ENCODE results near the gene CA10. TPM values are rescaled to one million over a fixed set of nuclear protein-coding genes. Genes with fewer than 3 reads are reported as not detected.

CA10 gene
- not detected for total RNA-seq

- Mint-ChIP-seq H3K9me3 (peaks cover 6% of the 10 kb centered on the region), H3K4me3 (no peak within 1 kb of the TSS), H3K4me1 (peaks cover 5% of the 10 kb centered on the region), H3K27ac (no peak within 1 kb of the TSS), H3K36me3 (ENCODE audit: low read depth) (no peaks in the 10 kb centered on the region), H3K27me3 (peaks cover 43% of the 10 kb centered on the region)
- DNase-seq, result no peak
- CTCF ChIA-PET, result no interaction called here
- POLR2A ChIA-PET, result no interaction called here
These were observed at the start of gene CA10 for GRCh38 chr17:52158450-52159042. CA10 (minus strand) TSS chr17:52158714.

GRCh38 chr17:52207796-52208195 is 49.3 kb upstream of the CA10 start:
- ChIA-PET POLR2A (no interaction called here), CTCF (no interaction called here)
- H3K4me3 Mint-ChIP-seq, result no peak overlapping the region
- no peaks in the 10 kb centered on the region for H3K27me3 Mint-ChIP-seq
- no peak overlapping the region for H3K27ac Mint-ChIP-seq
- no peaks in the 10 kb centered on the region for H3K36me3 Mint-ChIP-seq (ENCODE audit: low read depth)
- H3K4me1 Mint-ChIP-seq, result no peaks in the 10 kb centered on the region
- DNase-seq, result no peak
- H3K9me3 Mint-ChIP-seq, result no peaks in the 10 kb centered on the region

- ChIA-PET CTCF (no interaction called here), POLR2A (no interaction called here)
- H3K4me3 Mint-ChIP-seq, result no peak overlapping the region
- H3K27ac Mint-ChIP-seq, result no peak overlapping the region
- H3K36me3 Mint-ChIP-seq (ENCODE audit: low read depth), result no peaks in the 10 kb centered on the region
- no peaks in the 10 kb centered on the region for H3K9me3 Mint-ChIP-seq
- no peaks in the 10 kb centered on the region for H3K27me3 Mint-ChIP-seq
- DNase-seq, result no peak
- H3K4me1 Mint-ChIP-seq, result no peaks in the 10 kb centered on the region
These were observed 44.1 kb upstream of the CA10 start for GRCh38 chr17:52202520-52203080.

DNA sequence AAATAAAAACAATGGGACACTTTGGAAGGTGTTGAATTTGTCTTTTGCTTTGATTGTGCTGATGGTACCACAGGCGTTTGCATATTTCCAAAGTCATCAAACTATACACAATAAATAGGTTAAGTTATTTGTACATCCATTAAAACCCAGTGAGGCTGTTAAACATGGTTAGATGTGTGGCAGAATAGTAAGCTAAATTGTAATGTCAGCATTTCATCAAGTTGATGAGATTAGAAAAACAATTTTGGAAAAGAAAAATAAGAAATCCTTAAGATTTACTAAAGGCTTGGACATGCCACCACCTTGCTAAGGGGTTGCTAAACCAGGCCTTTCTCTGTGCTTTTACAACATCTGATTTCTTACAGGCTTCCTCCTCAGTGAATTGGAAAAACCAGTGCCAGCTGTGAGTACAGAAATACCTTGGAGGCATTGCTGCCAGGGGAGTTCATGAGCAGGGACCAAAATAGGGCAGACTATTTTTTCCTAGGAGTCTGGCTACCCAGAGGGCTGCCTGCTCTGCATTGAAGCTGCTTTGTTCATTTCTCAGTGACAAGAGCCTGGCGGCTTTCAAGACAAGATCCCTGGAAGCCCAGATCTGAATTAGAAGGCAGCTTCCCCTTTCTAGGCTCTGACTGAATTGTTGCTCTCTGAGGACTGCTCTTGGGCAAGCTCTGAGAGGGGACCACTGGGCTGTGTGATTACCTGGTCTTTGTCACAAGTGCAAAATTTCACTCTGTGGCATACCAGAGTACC is 43.4 kb upstream of the CA10 start:
- Mint-ChIP-seq H3K36me3 (ENCODE audit: low read depth) (no peaks in the 10 kb centered on the region), H3K27ac (no peak overlapping the region), H3K27me3 (no peaks in the 10 kb centered on the region), H3K4me1 (no peaks in the 10 kb centered on the region), H3K4me3 (no peak overlapping the region), H3K9me3 (no peaks in the 10 kb centered on the region)
- POLR2A ChIA-PET, result no interaction called here
- CTCF ChIA-PET, result no interaction called here
- no peak for DNase-seq

DNA sequence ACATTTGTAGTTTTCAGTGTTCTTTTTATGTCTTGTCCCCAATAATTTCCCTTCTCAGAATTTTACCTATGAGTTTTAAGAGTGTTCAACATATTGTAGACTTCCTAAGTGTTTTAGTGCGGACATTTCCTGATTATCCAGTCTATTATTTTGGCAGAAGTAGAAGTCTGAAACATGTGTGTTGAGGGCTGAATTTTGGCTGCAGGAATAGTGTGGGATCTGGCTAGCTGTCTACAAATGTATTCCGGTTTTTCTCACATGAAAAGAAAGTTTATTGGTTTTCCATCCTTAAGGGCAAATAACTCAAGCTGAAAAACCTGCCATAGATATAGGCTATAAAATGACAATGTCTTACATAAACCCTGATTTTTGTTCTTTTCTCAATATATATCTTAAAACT is 33.0 kb upstream of the CA10 start:
- POLR2A ChIA-PET, result no interaction called here
- CTCF ChIA-PET, result no interaction called here
- DNase-seq, result no peak
- H3K4me1 Mint-ChIP-seq, result no peaks in the 10 kb centered on the region
- H3K36me3 Mint-ChIP-seq (ENCODE audit: low read depth), result no peaks in the 10 kb centered on the region
- no peaks in the 10 kb centered on the region for H3K27me3 Mint-ChIP-seq
- no peak overlapping the region for H3K4me3 Mint-ChIP-seq
- no peak overlapping the region for H3K27ac Mint-ChIP-seq
- H3K9me3 Mint-ChIP-seq, result no peaks in the 10 kb centered on the region

- H3K36me3 Mint-ChIP-seq (ENCODE audit: low read depth), result no peaks in the 10 kb centered on the region
- ChIA-PET POLR2A (no interaction called here), CTCF (no interaction called here)
- no peak overlapping the region for H3K4me3 Mint-ChIP-seq
- H3K9me3 Mint-ChIP-seq, result peaks cover 3% of the 10 kb centered on the region
- DNase-seq, result no peak
- H3K4me1 Mint-ChIP-seq, result no peaks in the 10 kb centered on the region
- peaks cover 2% of the 10 kb centered on the region for H3K27me3 Mint-ChIP-seq
- no peak overlapping the region for H3K27ac Mint-ChIP-seq
These were observed 23.3 kb upstream of the CA10 start for GRCh38 chr17:52181782-52182181.

DNA sequence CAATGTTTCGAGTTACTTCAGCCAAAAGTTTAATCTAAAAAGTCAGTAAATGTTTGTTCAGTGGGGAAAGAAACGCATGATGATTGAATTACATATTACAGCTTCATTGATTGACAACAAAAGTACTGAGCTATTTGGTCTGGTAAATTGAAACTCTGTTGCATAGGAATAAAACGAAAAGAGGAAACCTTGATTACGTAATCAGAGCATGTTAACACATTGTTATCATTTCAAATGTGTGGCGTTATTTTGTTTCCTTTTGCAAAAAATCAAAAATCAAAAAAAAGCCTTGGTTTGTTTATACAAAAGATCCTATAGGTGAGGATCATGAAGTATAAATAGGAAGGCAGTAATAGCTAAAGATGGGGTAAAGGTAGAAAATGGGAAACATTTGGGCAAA is 19.5 kb upstream of the CA10 start:
- no peak for DNase-seq
- CTCF ChIA-PET, result interaction anchor here (0.6 kb wide), 1 partner anchor 45 kb away, joined by 3 read pairs; no protein-coding TSS in a partner anchor

GRCh38 chr17:52170963-52171572 is 12.6 kb upstream of the CA10 start:
- Mint-ChIP-seq H3K27me3 (no peaks in the 10 kb centered on the region), H3K27ac (no peak overlapping the region), H3K4me3 (no peak overlapping the region), H3K36me3 (ENCODE audit: low read depth) (no peaks in the 10 kb centered on the region), H3K4me1 (no peaks in the 10 kb centered on the region), H3K9me3 (no peaks in the 10 kb centered on the region)
- ChIA-PET POLR2A (no interaction called here), CTCF (no interaction called here)
- no peak for DNase-seq

More for the DNA sequence above, 19.5 kb upstream of the CA10 start:
- H3K4me1 Mint-ChIP-seq, result no peaks in the 10 kb centered on the region
- POLR2A ChIA-PET, result no interaction called here
- no peak overlapping the region for H3K27ac Mint-ChIP-seq
- no peak overlapping the region for H3K4me3 Mint-ChIP-seq
- no peaks in the 10 kb centered on the region for H3K36me3 Mint-ChIP-seq (ENCODE audit: low read depth)
- peaks cover 2% of the 10 kb centered on the region for H3K27me3 Mint-ChIP-seq
- no peaks in the 10 kb centered on the region for H3K9me3 Mint-ChIP-seq

- no peak for DNase-seq
- Mint-ChIP-seq H3K4me1 (peaks cover 5% of the 10 kb centered on the region), H3K27ac (no peak overlapping the region), H3K4me3 (no peak overlapping the region), H3K36me3 (ENCODE audit: low read depth) (no peaks in the 10 kb centered on the region), H3K27me3 (peaks cover 39% of the 10 kb centered on the region), H3K9me3 (peaks cover 6% of the 10 kb centered on the region)
- CTCF ChIA-PET, result no interaction called here
- POLR2A ChIA-PET, result no interaction called here
These were observed 1.6 kb upstream of the CA10 start for GRCh38 chr17:52160136-52160567.

GRCh38 chr17:52159246-52160135 is 977 bp upstream of the CA10 start:
- peaks cover 41% of the 10 kb centered on the region for H3K27me3 Mint-ChIP-seq
- H3K4me1 Mint-ChIP-seq, result peaks cover 5% of the 10 kb centered on the region
- H3K36me3 Mint-ChIP-seq (ENCODE audit: low read depth), result no peaks in the 10 kb centered on the region
- POLR2A ChIA-PET, result no interaction called here
- CTCF ChIA-PET, result no interaction called here
- H3K4me3 Mint-ChIP-seq, result no peak overlapping the region
- peaks cover 6% of the 10 kb centered on the region for H3K9me3 Mint-ChIP-seq
- no peak for DNase-seq
- no peak overlapping the region for H3K27ac Mint-ChIP-seq

DNA sequence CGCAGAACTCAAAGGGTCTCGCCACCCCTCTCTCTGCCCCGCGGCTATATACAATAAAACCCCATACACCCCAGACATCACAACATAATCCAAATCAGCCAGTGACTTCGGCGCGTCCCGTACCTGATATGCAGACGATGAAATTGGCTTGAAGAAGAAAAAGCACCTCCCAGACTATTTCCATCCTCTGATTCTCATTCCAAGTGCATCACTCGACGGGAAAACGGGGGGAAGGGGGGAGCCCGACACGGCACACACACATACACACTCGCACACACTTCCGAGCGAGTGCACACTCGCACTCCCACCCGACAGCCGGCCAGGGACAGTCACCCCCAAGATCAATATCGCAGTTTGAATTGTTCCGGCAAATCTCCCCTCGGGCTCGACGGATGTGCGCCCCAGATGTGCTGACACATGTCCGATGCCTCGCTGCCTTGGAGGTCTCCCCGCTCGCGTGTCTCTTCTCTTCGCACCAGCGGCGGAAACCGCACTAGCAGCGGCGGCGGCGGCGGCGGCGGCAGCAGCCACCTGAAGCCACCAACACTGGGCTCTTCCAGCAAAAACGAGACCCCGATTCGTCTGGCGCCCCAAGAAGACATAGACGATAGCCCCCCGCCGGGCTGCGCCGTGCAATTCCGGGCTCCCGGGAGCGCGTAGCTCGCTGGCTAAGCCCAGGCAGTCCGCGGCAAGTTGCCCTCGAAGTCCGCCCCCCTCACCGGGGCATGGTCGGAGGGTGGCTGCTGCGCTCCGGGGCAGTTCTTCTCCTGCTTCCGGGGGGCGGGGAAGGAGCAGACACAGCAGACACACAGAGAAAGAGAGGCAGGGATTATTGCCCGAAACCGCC is 688 bp downstream of the CA10 start:
- Mint-ChIP-seq H3K4me1 (peaks cover 5% of the 10 kb centered on the region), H3K27ac (no peak overlapping the region)
- POLR2A ChIA-PET, result no interaction called here

More for the DNA sequence above, 688 bp downstream of the CA10 start:
- H3K4me3 Mint-ChIP-seq, result no peak overlapping the region
- no peaks in the 10 kb centered on the region for H3K36me3 Mint-ChIP-seq (ENCODE audit: low read depth)
- DNase-seq, result no peak
- H3K27me3 Mint-ChIP-seq, result peaks cover 43% of the 10 kb centered on the region
- peaks cover 6% of the 10 kb centered on the region for H3K9me3 Mint-ChIP-seq
- CTCF ChIA-PET, result no interaction called here

Measured in activated CD4-positive, alpha-beta T cell treated with anti-CD3 and anti-CD28 coated beads, Interleukin-2, amount 10 ng/mL, durations not matched to agents 7 days and 5 days (primary cell).